ENCODE results near the gene ABO. TPM values are rescaled to one million over a fixed set of nuclear protein-coding genes. Genes with fewer than 3 reads are reported as not detected.

The ABO gene
- total and polyA plus RNA-seq, 9 of the 15 experiments (the other 6 are each of a cell fraction or from before 2014, with no cell fraction given) = 5.0 to 21.9 (median 11.9) TPM

GRCh38 chr9:133263557-133263956, 11.4 kb downstream of the ABO start (continued):
- no peak for TF ChIP-seq ZNF318 (IDR thresholded peaks at IDR 0.05; ENCODE audit: borderline replicate concordance in 1 of 2, low read depth in 1 of 2)
- TF ChIP-seq ELF1 (tag; IDR thresholded peaks at IDR 0.05) = no peak
- TF ChIP-seq ZNF551 (CRISPR knock-in tag; IDR thresholded peaks at IDR 0.05) = no peak
- TF ChIP-seq L3MBTL2 (IDR thresholded peaks at IDR 0.05) = no peak
- TF ChIP-seq ZNF316 (IDR thresholded peaks at IDR 0.05) = no peak
- no peak for TF ChIP-seq NUFIP1 (IDR thresholded peaks at IDR 0.05; ENCODE audit: partially characterized antibody)
- no peak for TF ChIP-seq POU5F1 (IDR thresholded peaks at IDR 0.05; ENCODE audit: borderline replicate concordance, low read depth, low read length, partially characterized antibody)
- TF ChIP-seq CREB3L1 (IDR thresholded peaks at IDR 0.05; ENCODE audit: borderline replicate concordance, low read depth) = no peak
- TF ChIP-seq NCOA6 (IDR thresholded peaks at IDR 0.05) = no peak
- no peak for TF ChIP-seq CBX1 (IDR thresholded peaks at IDR 0.05; ENCODE audit: low read depth)
- no peak for TF ChIP-seq TSHZ1 (CRISPR knock-in tag; IDR thresholded peaks at IDR 0.05)
- TF ChIP-seq DDX20 (tag; IDR thresholded peaks at IDR 0.05; ENCODE audit: low read depth) = no peak
- TF ChIP-seq VEZF1 (CRISPR knock-in tag; IDR thresholded peaks at IDR 0.05) = no peak
- no peak for TF ChIP-seq MECOM (CRISPR knock-in tag; IDR thresholded peaks at IDR 0.05)

Data from K562 (cell line).